Activated T-cell treated with anti-CD3 and anti-CD28 coated beads, Interleukin-2, amount 50 U/mL, for 24 hours (primary cell): ENCODE results near the gene ZP1.

Experiments used
- DNase-seq: peaks from one replicate; pipeline ENCODE4 v3.0.0-alpha.2; 2020
- H3K27ac Mint-ChIP-seq: 2 replicates; pipeline ENCODE4 v1.8.0; 2020; ENCODE audit warnings: mild to moderate bottlenecking, mixed read lengths
- H3K27me3 Mint-ChIP-seq: 2 replicates; pipeline ENCODE4 v1.8.0; 2020; ENCODE audit warnings: mixed read lengths
- H3K36me3 Mint-ChIP-seq: 2 replicates; pipeline ENCODE4 v1.8.0; 2020; ENCODE audit warnings: low read depth, mixed read lengths
- H3K4me1 Mint-ChIP-seq: 2 replicates; pipeline ENCODE4 v1.8.0; 2020; ENCODE audit warnings: low read depth, mixed read lengths
- H3K4me3 Mint-ChIP-seq: 2 replicates; pipeline ENCODE4 v1.8.0; 2020; ENCODE audit warnings: mild to moderate bottlenecking, moderate library complexity, mixed read lengths
- H3K9me3 Mint-ChIP-seq: 2 replicates; pipeline ENCODE4 v1.8.0; 2020; ENCODE audit warnings: mixed read lengths

Gene ZP1

DNA sequence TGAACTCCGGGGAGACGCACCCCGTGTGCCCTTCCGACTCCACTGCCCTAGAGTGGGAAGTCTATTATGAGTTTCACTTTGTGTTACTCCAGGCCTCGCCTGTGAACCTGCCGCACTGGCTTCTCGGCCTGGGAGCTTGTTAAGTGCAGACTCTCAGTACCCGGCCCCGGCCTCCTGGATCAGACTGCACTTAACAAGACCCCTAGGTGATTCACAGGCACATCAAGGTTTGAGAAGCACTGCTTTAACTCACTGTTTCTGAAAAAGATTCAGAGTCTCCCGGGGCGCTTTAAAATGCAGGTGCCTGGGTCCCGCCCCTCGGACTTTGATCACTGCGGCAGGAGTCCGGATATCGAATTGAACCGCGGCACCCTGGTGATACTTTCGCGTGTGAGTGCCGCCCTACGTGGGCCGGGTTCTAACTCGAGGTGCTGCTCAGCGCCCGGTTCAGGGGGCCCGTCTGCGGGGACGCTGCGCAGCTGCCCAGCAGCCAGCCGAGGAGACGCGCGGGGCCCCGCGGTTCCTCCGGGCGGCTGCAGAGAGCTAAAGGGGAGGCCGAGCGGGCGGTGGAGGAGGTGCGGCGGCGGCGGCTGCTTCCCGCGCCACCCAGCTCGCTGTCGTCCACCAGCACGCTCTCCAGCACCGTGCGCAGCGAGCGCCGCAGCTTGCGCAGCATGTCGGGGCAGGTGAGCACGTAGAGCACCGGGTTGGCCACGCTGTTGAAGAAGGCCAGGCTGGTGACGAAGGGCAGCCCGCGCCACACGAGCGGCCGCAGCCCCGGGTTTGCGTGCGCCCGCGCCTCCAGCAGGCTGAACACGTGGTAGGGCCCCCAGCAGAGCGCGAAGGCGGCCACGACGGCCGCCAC is 15.0 kb upstream of the ZP1 start:
- Mint-ChIP-seq H3K4me3 (no peak overlapping the region), H3K4me1 (peaks cover 3% of the 10 kb centered on the region), H3K36me3 (peaks cover 60% of the 10 kb centered on the region), H3K27me3 (no peaks in the 10 kb centered on the region), H3K9me3 (no peaks in the 10 kb centered on the region), H3K27ac (no peak overlapping the region)
- DNase-seq, result no peak

DNA sequence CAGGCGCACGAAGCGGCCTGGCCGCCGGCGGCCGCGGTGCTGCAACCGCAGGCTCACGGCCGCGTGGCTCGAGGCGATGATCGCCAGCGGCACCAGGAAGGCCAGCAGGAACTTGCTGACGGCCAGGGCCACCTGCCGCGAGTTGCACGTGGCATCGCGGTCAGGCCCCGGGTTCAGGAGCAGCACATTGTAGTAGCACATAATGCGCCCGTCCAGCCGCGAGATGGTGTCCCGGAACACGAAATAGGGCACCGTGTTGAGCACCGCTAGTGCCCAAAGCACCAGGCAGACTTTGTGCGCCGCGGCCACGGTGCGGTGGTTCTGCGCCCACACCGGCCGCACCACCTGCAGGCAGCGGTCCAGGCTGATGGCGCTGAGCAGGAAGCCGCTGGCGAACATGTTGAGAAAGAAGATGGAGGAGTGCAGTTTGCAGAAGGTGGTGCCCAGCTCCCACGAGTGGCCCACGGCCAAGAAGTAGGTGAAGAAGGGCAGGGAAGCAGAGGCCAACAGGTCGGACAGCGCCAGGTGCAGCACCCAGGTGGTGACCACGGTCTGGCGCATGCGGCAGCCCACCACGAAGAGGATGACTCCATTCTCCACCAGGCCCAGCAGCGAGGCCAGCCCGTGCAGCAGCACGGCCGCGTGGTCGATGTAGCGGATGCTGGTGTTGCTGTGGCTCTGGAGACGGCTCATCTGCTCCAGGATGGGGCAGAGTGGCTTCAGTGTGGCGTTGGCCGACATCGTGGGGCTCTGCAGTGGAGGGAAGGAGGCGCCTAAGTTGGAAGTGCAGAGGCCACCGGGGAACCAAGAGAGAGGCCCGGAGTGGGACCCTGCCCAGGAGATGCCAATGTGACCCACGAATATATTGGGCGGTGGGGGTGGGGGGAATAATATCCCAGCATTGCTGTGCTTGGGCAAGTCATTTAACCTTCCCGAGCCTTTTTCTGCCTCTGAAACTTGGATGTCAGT is 14.1 kb upstream of the ZP1 start:
- no peaks in the 10 kb centered on the region for H3K27me3 Mint-ChIP-seq
- H3K27ac Mint-ChIP-seq, result no peak overlapping the region
- peaks cover 12% of the 10 kb centered on the region for H3K4me1 Mint-ChIP-seq
- no peak overlapping the region for H3K4me3 Mint-ChIP-seq
- H3K9me3 Mint-ChIP-seq, result no peaks in the 10 kb centered on the region
- peaks cover 51% of the 10 kb centered on the region for H3K36me3 Mint-ChIP-seq
- no peak for DNase-seq

DNA sequence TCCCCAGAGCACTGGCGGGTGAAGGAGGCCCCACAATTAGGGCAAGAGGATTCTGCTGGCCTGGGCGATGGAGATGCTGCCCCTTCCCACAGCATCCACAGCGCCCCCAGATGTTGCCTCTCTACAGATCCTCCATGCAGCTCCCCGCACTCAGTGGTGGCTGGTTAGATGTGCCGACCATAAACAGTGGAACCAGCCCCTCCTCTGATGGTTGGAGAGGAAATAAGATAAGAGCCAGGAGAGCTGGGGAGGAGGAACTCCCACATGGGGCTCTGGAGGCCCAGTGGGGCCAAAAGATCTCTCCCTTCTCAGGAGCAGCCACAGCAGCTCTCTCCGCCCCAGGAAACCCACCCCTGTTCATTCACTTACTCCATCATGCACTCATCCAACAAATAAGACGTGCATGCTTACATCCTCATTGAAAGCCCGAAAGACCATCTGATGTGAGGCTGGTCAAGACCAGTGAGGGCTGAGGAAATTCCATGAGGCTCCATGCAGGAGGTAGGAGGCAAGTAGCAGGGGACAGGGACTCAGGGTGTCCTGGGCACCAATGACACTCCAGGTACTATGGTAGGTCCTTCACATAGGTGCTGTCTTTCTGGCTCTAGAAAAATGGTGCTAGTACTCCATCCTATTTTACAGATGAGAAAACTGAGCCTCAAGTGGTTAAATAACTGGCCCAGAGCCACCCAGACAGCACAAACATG is 13.0 kb upstream of the ZP1 start:
- Mint-ChIP-seq H3K36me3 (peaks cover 40% of the 10 kb centered on the region), H3K9me3 (no peaks in the 10 kb centered on the region), H3K4me3 (no peak overlapping the region), H3K27me3 (no peaks in the 10 kb centered on the region), H3K4me1 (peaks cover 22% of the 10 kb centered on the region), H3K27ac (no peak overlapping the region)
- DNase-seq, result no peak

DNA sequence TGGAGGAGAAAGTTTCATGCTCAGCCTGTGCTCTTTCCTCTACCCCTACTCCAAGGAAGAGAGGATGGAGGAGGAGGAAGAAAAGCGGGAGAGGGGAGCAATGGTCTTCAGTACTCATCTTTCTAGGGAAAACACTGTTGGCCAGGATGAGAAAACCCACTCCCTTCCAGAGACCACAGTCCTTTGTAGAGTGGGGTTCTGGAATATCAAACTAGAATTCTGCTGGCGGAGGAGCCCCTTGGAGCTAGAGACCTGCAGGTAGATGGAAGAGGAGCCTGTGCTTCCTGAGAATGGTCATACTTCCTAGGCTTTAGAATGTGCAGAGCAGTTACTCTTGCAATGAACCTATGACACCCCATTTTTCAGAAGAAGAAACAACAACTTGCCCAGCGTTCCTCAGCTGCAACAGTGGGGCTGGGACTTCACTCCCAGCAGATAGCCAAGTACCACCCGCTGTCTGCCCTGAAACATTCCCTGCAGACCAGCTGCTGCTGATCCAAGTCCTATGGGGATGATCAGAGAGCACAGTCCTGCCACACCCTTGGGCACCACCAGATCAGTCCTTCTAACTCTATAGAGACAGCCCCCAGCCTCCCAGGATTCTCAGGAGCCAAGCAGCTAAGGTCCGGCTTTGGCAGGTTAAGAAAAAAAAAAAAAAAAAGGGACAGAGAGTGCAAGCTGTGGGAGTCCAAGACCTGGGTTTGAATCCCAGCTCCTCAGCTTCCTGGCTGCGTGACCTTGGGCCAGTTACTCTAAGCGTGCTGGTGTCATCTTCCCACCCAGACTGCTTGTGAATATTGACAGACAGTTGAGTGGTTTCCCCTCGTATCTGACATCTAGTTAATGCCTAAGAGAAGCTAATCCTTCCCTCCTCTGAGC is 12.3 kb upstream of the ZP1 start:
- no peak overlapping the region for H3K4me3 Mint-ChIP-seq
- no peaks in the 10 kb centered on the region for H3K27me3 Mint-ChIP-seq

DNA sequence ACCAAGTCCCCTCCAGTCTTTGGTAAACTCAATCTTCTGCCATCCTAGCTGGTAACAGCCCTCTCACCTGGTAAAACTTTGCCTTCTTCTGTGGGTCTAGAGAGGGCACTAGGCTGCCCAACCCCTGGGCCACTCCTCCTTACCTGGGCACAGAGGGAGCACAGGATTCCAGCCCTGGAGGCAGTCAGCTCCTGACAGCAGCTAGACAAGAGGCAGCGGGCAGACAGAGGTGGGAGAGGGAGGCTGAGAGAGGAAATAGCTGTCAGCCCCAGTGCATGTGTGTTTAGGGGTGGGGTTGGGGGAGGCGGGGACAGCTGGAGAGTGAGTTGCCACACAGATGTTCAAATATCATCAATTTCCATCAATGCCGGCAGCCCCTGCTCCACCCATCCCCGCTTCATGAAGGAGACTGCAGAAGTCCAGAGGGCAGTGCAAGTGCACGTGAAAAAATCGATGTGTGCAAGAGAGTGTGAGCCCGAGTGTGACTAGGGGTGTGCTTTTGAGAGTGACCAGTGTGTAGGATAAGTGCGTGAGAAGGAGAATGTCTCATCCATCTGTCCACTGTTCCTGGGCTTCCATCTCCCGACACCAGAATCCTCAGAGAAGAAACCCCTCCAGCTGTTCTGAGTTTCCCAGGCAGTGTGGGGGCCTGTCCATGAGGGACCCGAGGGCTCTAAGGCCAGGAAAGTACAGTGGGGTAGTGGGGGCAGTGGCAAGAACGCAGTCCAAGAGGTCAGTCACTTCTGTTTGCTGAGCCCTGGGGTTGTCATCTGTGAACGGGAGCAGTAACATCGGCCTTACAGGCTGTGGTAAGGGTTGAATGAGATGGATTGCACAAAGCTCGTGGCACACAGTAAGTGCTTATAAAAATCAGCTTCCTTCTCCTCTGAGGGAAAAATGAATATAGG is 11.4 kb upstream of the ZP1 start, which contains the start of gene PTGDR2:
Gene PTGDR2, minus strand, starts transcription at position 225 of the 908 bp plus-strand sequence. CDS start 2,228 bp downstream, outside the sequence.
- H3K9me3 Mint-ChIP-seq, result no peaks in the 10 kb centered on the region
- H3K27ac Mint-ChIP-seq, result no peak within 1 kb of the TSS
- no peak within 1 kb of the TSS for H3K4me3 Mint-ChIP-seq
- H3K27me3 Mint-ChIP-seq, result no peaks in the 10 kb centered on the region
- H3K4me1 Mint-ChIP-seq, result peaks cover 23% of the 10 kb centered on the region
- peaks cover 24% of the 10 kb centered on the region for H3K36me3 Mint-ChIP-seq
- no peak for DNase-seq

More for the DNA sequence above, 12.3 kb upstream of the ZP1 start:
- peaks cover 33% of the 10 kb centered on the region for H3K36me3 Mint-ChIP-seq
- H3K4me1 Mint-ChIP-seq, result peaks cover 23% of the 10 kb centered on the region
- no peaks in the 10 kb centered on the region for H3K9me3 Mint-ChIP-seq
- no peak for DNase-seq
- H3K27ac Mint-ChIP-seq, result no peak overlapping the region

DNA sequence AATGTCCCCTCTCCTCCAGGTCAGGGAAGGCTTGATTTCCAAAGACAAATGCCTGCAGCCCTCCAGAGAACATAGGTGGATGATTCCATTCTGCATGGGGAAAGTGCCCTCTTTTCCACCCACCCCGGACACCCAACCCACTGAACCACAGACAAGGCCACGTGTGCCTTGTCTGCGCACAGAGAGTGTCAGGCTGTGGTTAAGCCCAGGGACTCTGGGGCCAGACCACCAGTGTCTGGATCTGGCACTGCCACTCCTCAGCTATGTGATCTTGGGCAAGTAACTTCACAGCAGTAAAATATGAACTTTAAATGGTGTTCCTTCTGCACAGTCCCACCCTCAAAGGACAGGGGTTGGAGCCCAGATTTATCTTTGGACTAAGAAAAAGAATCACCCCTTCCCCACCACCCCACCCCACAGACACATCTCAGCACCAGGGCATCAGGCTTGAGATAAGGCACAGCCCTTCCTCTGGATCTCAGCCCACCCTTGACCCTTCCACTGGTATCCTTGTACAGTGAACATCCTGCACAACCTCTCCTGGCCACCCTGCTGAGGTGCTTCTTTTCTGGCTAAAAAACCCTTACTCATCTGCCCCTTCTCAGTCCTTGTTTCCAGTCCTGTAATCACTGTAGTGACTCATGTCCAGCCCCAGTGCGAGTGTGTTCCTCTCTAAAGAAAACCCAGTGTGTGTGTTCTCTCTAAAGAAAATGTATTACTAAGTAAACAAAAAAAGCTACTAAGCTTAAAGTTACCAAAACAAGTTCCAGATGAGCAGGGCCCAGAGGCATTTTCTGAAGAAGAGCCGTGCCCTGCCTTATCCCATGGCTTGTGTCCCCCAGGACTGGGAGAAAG is 9.7 kb upstream of the ZP1 start:
- H3K27me3 Mint-ChIP-seq, result no peaks in the 10 kb centered on the region
- peak overlapping the region; percentile 15 for H3K27ac Mint-ChIP-seq
- H3K4me1 Mint-ChIP-seq, result peaks cover 23% of the 10 kb centered on the region
- DNase-seq, result no peak
- peaks cover 10% of the 10 kb centered on the region for H3K36me3 Mint-ChIP-seq
- no peaks in the 10 kb centered on the region for H3K9me3 Mint-ChIP-seq
- H3K4me3 Mint-ChIP-seq, result no peak overlapping the region

DNA sequence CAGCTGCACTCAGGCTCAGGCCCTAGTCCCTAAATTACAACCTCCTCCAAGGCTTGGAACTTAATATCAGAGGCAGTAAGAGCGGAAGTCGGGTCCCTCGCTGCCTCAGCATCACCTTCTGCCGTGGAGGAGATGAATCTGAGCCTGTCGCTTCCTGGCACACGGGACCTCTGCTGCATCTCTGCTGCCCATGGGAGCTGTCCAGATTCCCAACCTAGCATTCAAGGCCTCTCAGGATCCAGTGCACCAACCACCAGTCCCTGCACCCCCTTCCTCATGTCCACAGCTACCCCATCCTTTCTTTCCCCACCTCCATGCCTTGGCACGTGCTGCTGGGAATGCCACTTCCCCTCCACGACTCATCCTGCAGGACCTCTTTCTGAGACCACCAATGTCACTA is 9.1 kb upstream of the ZP1 start:
- Mint-ChIP-seq H3K27me3 (no peaks in the 10 kb centered on the region), H3K27ac (peak overlapping the region; percentile 11), H3K9me3 (no peaks in the 10 kb centered on the region), H3K4me1 (peaks cover 23% of the 10 kb centered on the region), H3K36me3 (peaks cover 7% of the 10 kb centered on the region), H3K4me3 (no peak overlapping the region)
- DNase-seq, result no peak

DNA sequence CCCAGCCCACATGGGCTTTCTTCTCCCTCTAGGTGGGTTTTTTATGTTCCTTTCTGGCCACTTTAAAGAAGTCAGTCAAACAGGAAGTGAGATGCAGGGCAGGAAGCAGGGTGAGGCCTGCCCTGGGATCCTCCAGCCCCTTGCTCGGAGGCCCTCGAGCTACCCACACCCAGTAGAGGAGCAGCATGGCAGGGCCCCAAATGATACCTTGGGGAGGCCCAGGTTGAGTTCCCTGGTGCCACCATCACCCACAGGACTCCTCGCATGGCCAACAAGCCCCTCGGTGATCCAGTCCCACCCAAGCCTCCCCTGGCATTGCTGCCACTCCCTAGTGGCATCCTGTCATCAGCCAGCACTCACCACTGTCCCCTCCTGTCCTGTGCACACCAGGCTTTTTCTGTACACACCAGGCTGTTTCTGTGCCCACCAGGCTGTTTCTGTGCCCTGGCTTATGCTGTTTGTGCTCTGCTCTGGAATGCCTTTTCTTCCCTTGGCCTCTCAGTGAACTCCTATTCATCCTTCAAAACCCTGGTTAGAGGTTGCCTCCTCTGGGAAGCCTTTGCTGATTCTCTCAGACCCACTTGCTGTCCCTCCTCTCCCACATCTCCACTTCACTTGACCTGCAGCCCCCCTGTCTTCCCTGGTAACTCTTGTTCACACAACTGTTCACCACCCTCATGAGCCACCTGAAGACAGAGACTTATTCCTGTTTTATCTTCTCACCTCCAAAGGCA is 8.4 kb upstream of the ZP1 start:
- Mint-ChIP-seq H3K27ac (peak overlapping the region; percentile 11), H3K9me3 (no peaks in the 10 kb centered on the region), H3K4me3 (no peak overlapping the region), H3K4me1 (peaks cover 23% of the 10 kb centered on the region), H3K27me3 (no peaks in the 10 kb centered on the region), H3K36me3 (peaks cover under 1% of the 10 kb centered on the region)
- no peak for DNase-seq

DNA sequence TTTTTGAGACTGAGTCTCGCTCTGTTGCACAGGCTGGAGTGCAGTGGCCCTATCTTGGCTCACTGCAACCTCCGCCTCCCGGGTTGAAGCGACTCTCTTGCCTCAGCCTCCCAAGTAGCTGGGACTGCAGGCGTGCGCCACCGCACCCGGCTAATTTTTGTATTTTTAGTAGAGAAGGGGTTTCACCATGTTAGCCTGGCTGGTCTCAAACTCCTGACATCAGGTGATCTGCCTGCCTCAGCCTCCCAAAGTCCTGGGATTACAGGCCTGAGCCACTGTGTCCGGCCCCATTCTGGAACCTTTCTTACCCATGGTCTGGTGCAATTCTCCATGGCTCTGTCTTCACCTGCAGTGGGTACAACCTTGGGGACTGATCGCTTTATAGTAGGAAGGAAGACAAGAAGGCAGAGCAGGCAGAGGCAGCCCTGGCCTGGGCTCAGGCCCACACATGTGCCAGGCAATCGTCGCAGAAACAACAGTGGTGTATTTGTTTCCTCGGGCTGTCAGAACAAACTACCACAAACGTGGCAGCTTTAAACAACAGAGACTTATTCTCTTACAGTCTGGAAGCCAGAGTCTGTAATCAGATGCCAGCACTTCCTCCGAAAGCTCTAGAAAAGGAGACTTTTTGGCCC is 7.6 kb upstream of the ZP1 start:
- Mint-ChIP-seq H3K36me3 (no peaks in the 10 kb centered on the region), H3K4me3 (no peak overlapping the region), H3K9me3 (no peaks in the 10 kb centered on the region), H3K4me1 (peaks cover 23% of the 10 kb centered on the region), H3K27ac (no peak overlapping the region), H3K27me3 (no peaks in the 10 kb centered on the region)
- no peak for DNase-seq

DNA sequence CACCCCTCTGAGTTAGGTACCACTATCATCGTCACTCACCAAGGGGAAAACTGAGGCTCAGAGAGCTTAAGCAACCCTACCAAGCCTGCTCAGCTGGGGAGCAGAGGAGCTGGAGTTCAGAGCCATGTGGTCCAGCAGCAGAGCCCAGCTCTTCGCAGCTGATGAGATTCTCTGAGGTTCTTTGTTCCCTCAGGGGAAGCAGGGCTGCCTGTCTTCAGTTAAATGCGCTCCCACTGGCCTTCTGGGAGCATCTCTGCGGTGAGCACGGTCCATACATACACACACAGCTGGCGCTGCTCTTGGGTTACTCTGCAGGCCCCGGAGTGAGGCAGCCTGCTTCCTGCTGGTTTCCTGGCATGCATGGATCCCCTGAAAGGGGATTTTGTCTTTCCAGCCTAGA is 6.4 kb upstream of the ZP1 start:
- DNase-seq, result peak; percentile 19
- Mint-ChIP-seq H3K9me3 (no peaks in the 10 kb centered on the region), H3K27me3 (no peaks in the 10 kb centered on the region), H3K4me1 (peaks cover 22% of the 10 kb centered on the region), H3K27ac (no peak overlapping the region), H3K36me3 (no peaks in the 10 kb centered on the region), H3K4me3 (no peak overlapping the region)

DNA sequence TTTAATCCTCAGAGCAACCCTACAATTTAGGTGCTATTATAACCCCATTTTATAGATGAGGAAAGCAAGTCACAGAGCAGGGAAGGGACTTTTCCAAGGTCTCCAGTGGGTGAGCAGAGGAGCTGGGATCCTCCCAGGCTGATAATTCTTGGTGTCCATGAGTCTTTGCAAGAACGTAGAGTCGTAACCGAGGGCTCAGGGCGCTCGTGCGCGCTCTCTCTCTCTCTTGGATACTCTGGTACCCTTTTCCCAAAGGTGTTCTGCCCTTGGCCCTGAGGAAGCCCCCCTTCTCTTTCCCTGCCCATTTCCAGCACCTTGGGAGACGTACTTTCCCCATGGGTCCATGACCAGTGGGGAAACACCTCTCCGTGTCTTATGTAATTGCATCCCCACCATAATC is 5.2 kb upstream of the ZP1 start:
- Mint-ChIP-seq H3K4me1 (peaks cover 22% of the 10 kb centered on the region), H3K9me3 (no peaks in the 10 kb centered on the region), H3K36me3 (no peaks in the 10 kb centered on the region), H3K27me3 (no peaks in the 10 kb centered on the region), H3K4me3 (no peak overlapping the region), H3K27ac (no peak overlapping the region)
- DNase-seq, result peak; percentile 3
